GM23248 (cell line): ENCODE results near the gene PIP.

Experiments
- EZH2 ChIP-seq: fragments of 200-600 bp; sonication (generic); IDR thresholded peaks from 2 replicates; pipeline ENCODE4 v1.6.1; 2018; ENCODE audit warnings: antibody characterized with exemption, mild to moderate bottlenecking; ENCODE audit not compliant: insufficient read depth, poor library complexity, severe bottlenecking
- EZH2phosphoT487 ChIP-seq: fragments of 200-600 bp; sonication (generic); IDR thresholded peaks from 2 replicates; pipeline ENCODE4 v1.6.1; 2018; ENCODE audit warnings: antibody characterized with exemption, moderate library complexity, mild to moderate bottlenecking, low read depth; ENCODE audit not compliant: insufficient read depth

DNA sequence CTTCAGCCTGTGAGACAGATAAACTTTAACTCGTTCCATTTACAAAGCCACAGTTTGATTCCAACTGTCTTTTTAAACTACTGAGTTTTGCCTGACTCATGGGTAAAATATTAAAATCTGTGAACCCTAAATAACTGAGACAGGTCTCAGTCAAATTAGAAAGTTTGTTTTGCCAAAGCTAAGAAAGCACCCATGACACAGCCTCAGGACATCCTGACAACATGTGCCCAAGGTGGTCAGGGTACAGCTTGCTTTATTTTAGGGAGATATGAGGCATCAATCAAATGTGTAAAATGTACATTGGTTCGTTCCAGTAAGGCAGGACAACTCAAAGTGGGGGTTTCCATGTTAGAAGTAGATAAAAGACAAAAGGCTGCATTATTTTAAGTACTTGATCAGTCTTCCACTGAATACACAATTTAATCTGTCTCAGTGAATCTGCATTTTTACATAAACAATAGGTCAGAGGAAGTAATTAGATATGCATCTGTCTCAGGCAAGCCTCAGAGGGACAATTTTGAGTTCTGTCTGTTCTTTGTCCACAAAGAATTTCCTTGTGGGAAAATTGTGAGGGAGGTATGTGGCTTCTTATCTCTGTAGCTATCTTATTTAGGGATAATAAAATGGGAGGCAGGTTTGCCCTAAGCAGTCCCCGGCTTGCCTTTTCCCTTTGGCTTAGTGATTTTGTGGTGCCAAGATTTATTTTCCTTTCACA lies 11.0 kb upstream of the PIP start:
- TF ChIP-seq EZH2 (no peak), EZH2phosphoT487 (no peak)
